IPS-18c (cell line): ENCODE data around the gene AIFM2.
"Not testable (repeated sequence)": the region's sequence is repeated elsewhere in the genome, so short reads cannot be mapped to it uniquely, and the experiment has no call there.

Experiments used
- H3K4me3 ChIP-seq: 2 replicates; pipeline ENCODE4 v1.7.0; 2013; ENCODE audit warnings: low read depth, mild to moderate bottlenecking, low read length, moderate library complexity; ENCODE audit not compliant: insufficient read depth
- H3K9me3 ChIP-seq: one replicate; pipeline ENCODE4 v1.6.1; 2013; ENCODE audit warnings: mild to moderate bottlenecking, low read length, moderate library complexity; ENCODE audit not compliant: control insufficient read depth, insufficient read depth

AIFM2 gene

GRCh38 chr10:70111496-70111895 is 21.1 kb downstream of the AIFM2 start:
- H3K4me3 ChIP-seq = no peak overlapping the region
- no peaks in the 10 kb centered on the region for H3K9me3 ChIP-seq

- no peaks in the 10 kb centered on the region for H3K9me3 ChIP-seq
Observed at GRCh38 chr10:70109064-70109729, 23.4 kb downstream of the AIFM2 start.

GRCh38 chr10:70106958-70107791 is 25.4 kb downstream of the AIFM2 start:
- H3K4me3 ChIP-seq = no peak overlapping the region
- H3K9me3 ChIP-seq = no peaks in the 10 kb centered on the region

More at GRCh38 chr10:70109064-70109729, 23.4 kb downstream of the AIFM2 start:
- H3K4me3 ChIP-seq = no peak overlapping the region

GRCh38 chr10:70101668-70102067 is 31.0 kb downstream of the AIFM2 start:
- no peaks in the 10 kb centered on the region for H3K9me3 ChIP-seq
- no peak overlapping the region for H3K4me3 ChIP-seq

GRCh38 chr10:70101068-70101562 is 31.5 kb downstream of the AIFM2 start:
- not testable (repeated sequence) for H3K9me3 ChIP-seq, H3K4me3 ChIP-seq

- Histone ChIP-seq H3K9me3 (no peaks in the 10 kb centered on the region), H3K4me3 (no peak overlapping the region)
Observed at GRCh38 chr10:70098271-70098670, 34.4 kb downstream of the AIFM2 start.

GRCh38 chr10:70097459-70097858 is 35.2 kb downstream of the AIFM2 start:
- H3K4me3 ChIP-seq = no peak overlapping the region
- no peaks in the 10 kb centered on the region for H3K9me3 ChIP-seq

GRCh38 chr10:70096705-70097420 is 35.8 kb downstream of the AIFM2 start:
- Histone ChIP-seq H3K4me3 (no peak overlapping the region), H3K9me3 (no peaks in the 10 kb centered on the region)

GRCh38 chr10:70096016-70096704 is 36.5 kb downstream of the AIFM2 start:
- no peak overlapping the region for H3K4me3 ChIP-seq
- H3K9me3 ChIP-seq = no peaks in the 10 kb centered on the region

- Histone ChIP-seq H3K4me3 (no peak overlapping the region), H3K9me3 (no peaks in the 10 kb centered on the region)
Observed at GRCh38 chr10:70094250-70094649, 38.4 kb downstream of the AIFM2 start.

GRCh38 chr10:70093335-70093944 is 39.2 kb downstream of the AIFM2 start:
- H3K9me3 ChIP-seq = no peaks in the 10 kb centered on the region
- no peak overlapping the region for H3K4me3 ChIP-seq

GRCh38 chr10:70092389-70092718 is 40.3 kb downstream of the AIFM2 start:
- Histone ChIP-seq H3K9me3 (no peaks in the 10 kb centered on the region), H3K4me3 (no peak overlapping the region)

GRCh38 chr10:70090951-70091350 is 41.7 kb downstream of the AIFM2 start:
- Histone ChIP-seq H3K4me3 (no peak overlapping the region), H3K9me3 (no peaks in the 10 kb centered on the region)

GRCh38 chr10:70090013-70090412 is 42.6 kb downstream of the AIFM2 start:
- H3K4me3 ChIP-seq = no peak overlapping the region
- no peaks in the 10 kb centered on the region for H3K9me3 ChIP-seq

GRCh38 chr10:70088308-70088698 is 44.3 kb downstream of the AIFM2 start:
- Histone ChIP-seq H3K9me3 (no peaks in the 10 kb centered on the region), H3K4me3 (no peak overlapping the region)

- H3K9me3 ChIP-seq = no peaks in the 10 kb centered on the region
- no peak overlapping the region for H3K4me3 ChIP-seq
Observed at GRCh38 chr10:70087616-70088307, 44.9 kb downstream of the AIFM2 start.
